PC-3 (cell line): ENCODE results near the gene SERPINB5. TPM values are rescaled to one million over a fixed set of nuclear protein-coding genes. Genes with fewer than 3 reads are reported as not detected.

Experiments used
- ATAC-seq: fragments of 200-7000 bp; cut with Tn5 transposase; 2 replicates; pipeline ENCODE4 v1.9.1; 2020; ENCODE audit warnings: mild to moderate bottlenecking, moderate library complexity
- BruUV-seq: library from RNA; stranded (reverse); fragments of 400-500 nt; replicated peaks from 2 replicates; lab custom pipeline; 2021; lab: Mats Ljungman, UMichigan
- CTCF ChIA-PET: fragments of 300-600 bp; sonication (Branson Sonifier 250); formaldehyde crosslinking; loops from one replicate; lab custom pipeline; 2022; ENCODE audit warnings: antibody characterized with exemption; lab: Charles Lee
- POLR2A ChIA-PET: fragments of 300-600 bp; sonication (Branson Sonifier 250); formaldehyde crosslinking; loops from one replicate; lab custom pipeline; 2022; ENCODE audit warnings: antibody characterized with exemption; ENCODE audit not compliant: unreplicated experiment; lab: Charles Lee
- DNase-seq: peaks from one replicate; pipeline ENCODE4 v3.0.0-alpha.2; 2015
- H2AFZ ChIP-seq: fragments of 300-600 bp; sonication (generic); 2 replicates; pipeline ENCODE4 v1.6.0; 2016; ENCODE audit warnings: antibody characterized with exemption, low read length
- H3F3A ChIP-seq: fragments of 300-600 bp; sonication (generic); one replicate; pipeline ENCODE4 v1.6.0; 2017; ENCODE audit warnings: antibody characterized with exemption, low read length, control low read depth, mild to moderate bottlenecking; ENCODE audit not compliant: unreplicated experiment
- H3K27ac ChIP-seq: fragments of 300-600 bp; sonication (generic); 2 replicates; pipeline ENCODE4 v1.5.1; 2016; ENCODE audit warnings: mild to moderate bottlenecking, low read length
- H3K27me3 ChIP-seq: fragments of 300-600 bp; sonication (generic); 2 replicates; pipeline ENCODE4 v1.6.1; 2016; ENCODE audit warnings: low read length, mixed read lengths
- H3K36me3 ChIP-seq: fragments of 300-600 bp; sonication (generic); 2 replicates; pipeline ENCODE4 v1.6.1; 2016; ENCODE audit warnings: low read depth, mixed run types, low read length, mixed read lengths
- H3K4me1 ChIP-seq: fragments of 300-600 bp; sonication (generic); 2 replicates; pipeline ENCODE4 v1.5.1; 2016; ENCODE audit warnings: low read length; ENCODE audit not compliant: insufficient read depth
- H3K4me2 ChIP-seq: fragments of 300-600 bp; sonication (generic); 2 replicates; pipeline ENCODE4 v1.6.0; 2016; ENCODE audit warnings: low read length
- H3K4me3 ChIP-seq: fragments of 300-600 bp; sonication (generic); 2 replicates; pipeline ENCODE4 v1.5.1; 2016; ENCODE audit warnings: mild to moderate bottlenecking, low read length, mixed read lengths
- H3K79me2 ChIP-seq: fragments of 300-600 bp; sonication (generic); 2 replicates; pipeline ENCODE4 v1.6.1; 2017; ENCODE audit warnings: low read length, mixed read lengths
- H3K9ac ChIP-seq: fragments of 300-600 bp; sonication (generic); 2 replicates; pipeline ENCODE4 v1.6.0; 2016; ENCODE audit warnings: mild to moderate bottlenecking, low read length
- H3K9me2 ChIP-seq: fragments of 300-600 bp; sonication (generic); replicated peaks from 2 replicates; pipeline ENCODE4 v1.6.1; 2016; ENCODE audit warnings: mixed run types, low read length, mixed read lengths
- H3K9me3 ChIP-seq: fragments of 300-600 bp; sonication (generic); 2 replicates; pipeline ENCODE4 v1.6.1; 2016; ENCODE audit warnings: low read length, mixed read lengths
- H4K20me1 ChIP-seq: fragments of 300-600 bp; sonication (generic); 2 replicates; pipeline ENCODE4 v1.6.1; 2016; ENCODE audit warnings: low read length, mixed read lengths
- CTCF ChIP-seq: fragments of 300-600 bp; sonication (generic); conservative IDR thresholded peaks from 2 replicates; pipeline ENCODE4 v1.5.1; 2017; ENCODE audit warnings: antibody characterized with exemption, low read depth, mild to moderate bottlenecking, low read length
- EZH2 ChIP-seq: fragments of 300-600 bp; sonication (generic); IDR thresholded peaks from one replicate; pipeline ENCODE4 v1.6.1; 2017; ENCODE audit warnings: antibody characterized with exemption, mild to moderate bottlenecking, low read length; ENCODE audit not compliant: unreplicated experiment
- EZH2phosphoT487 ChIP-seq: fragments of 300-600 bp; sonication (generic); IDR thresholded peaks from 2 replicates; pipeline ENCODE4 v1.6.1; 2018; ENCODE audit warnings: mild to moderate bottlenecking, antibody characterized with exemption, low read length, borderline replicate concordance
- intact Hi-C: fragments of 100-400 bp; cut with micrococcal nuclease; formaldehyde crosslinking; loops from 2 replicates; pipeline ENCODE4 v1.9.0; 2023
- total RNA-seq: library from RNA; depleted of rRNA; stranded (reverse); fragments of >200 nt; gene quantifications from 2 replicates; pipeline ENCODE4 v1.2.3, GENCODE V29; 2014

SERPINB5 gene
- total RNA-seq, 1 experiment from 2014 or later, result 104 TPM

- POLR2A ChIA-PET, result no interaction called here
- DNase-seq (no peak), ATAC-seq (no peak)
- intact Hi-C loops, result loop anchor here (1.0 to 5.0 kb wide), 3 partner anchors 35 to 66 kb away; partner anchors contain the start of gene SERPINB5
- no peaks in the 10 kb centered on the region for H3K36me3 ChIP-seq
- peaks cover 29% of the 10 kb centered on the region for H3K4me1 ChIP-seq
- no TSS peak for BruUV-seq
- CTCF ChIA-PET, result interaction anchor here (1.0 kb wide), 1 partner anchor 76 kb away, joined by 3 read pairs; no protein-coding TSS in a partner anchor
- no peaks in the 10 kb centered on the region for H3K9me2 ChIP-seq
- H4K20me1 ChIP-seq, result no peaks in the 10 kb centered on the region
- no peak for TF ChIP-seq CTCF
- no peak for TF ChIP-seq EZH2phosphoT487
- no peak for TF ChIP-seq EZH2
- no peak overlapping the region for H3K9ac ChIP-seq
- peak overlapping the region; percentile 39 for H3K27ac ChIP-seq
- H3K79me2 ChIP-seq, result no peaks in the 10 kb centered on the region
- no peak overlapping the region for H2AFZ ChIP-seq
- no peak overlapping the region for H3K4me2 ChIP-seq
- no peaks in the 10 kb centered on the region for H3K9me3 ChIP-seq
- no peak overlapping the region for H3K4me3 ChIP-seq
- no peaks in the 10 kb centered on the region for H3F3A ChIP-seq
- no peaks in the 10 kb centered on the region for H3K27me3 ChIP-seq
Observed at GRCh38 chr18:63440881-63441280, 35.9 kb upstream of the SERPINB5 start.

DNA sequence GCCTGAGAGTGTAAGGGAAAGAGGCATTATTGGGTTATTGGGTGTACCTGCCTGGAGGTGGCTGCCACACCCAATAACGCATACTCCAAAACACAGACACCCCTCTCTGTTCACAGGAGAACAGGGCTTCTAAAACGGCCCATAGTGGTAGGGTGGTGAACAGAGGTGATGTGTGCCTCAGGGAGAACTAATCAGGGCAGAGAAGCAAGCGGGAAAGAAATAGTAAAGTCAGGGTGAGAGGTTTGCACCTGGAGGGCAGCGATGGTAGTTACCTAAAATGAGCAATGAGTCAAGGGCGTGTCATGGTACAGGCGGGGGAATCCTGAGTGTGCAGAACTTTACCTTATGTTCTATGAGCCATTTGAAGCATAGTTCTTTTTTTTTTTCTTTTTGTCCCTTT is 32.9 kb upstream of the SERPINB5 start:
- intact Hi-C loops, result loop anchor here (5.0 kb wide), 1 partner anchor 42 kb away; no protein-coding TSS in a partner anchor
- peak overlapping the region; percentile 81 for H3K27ac ChIP-seq
- ChIA-PET CTCF (no interaction called here), POLR2A (interaction anchor here (1.1 kb wide), 1 partner anchor 33 kb away, joined by 9 read pairs; the partner anchor contains the start of gene SERPINB5)
- H3K9me3 ChIP-seq, result no peaks in the 10 kb centered on the region
- no peaks in the 10 kb centered on the region for H3K79me2 ChIP-seq
- TF ChIP-seq EZH2, result no peak
- no peak for TF ChIP-seq EZH2phosphoT487
- TF ChIP-seq CTCF, result no peak
- peak overlapping the region; percentile 57 for H3K9ac ChIP-seq
- DNase-seq (peak; percentile 30), ATAC-seq (no peak)
- no peaks in the 10 kb centered on the region for H4K20me1 ChIP-seq
- no TSS peak for BruUV-seq
- H3K4me2 ChIP-seq, result 0 out of 2 replicates have a peak overlapping the region, but pooled peaks have one; percentile 3
- H3K27me3 ChIP-seq, result no peaks in the 10 kb centered on the region
- peaks cover 29% of the 10 kb centered on the region for H3K4me1 ChIP-seq
- no peaks in the 10 kb centered on the region for H3K9me2 ChIP-seq
- no peak overlapping the region for H2AFZ ChIP-seq
- no peaks in the 10 kb centered on the region for H3K36me3 ChIP-seq
- no peaks in the 10 kb centered on the region for H3F3A ChIP-seq
- H3K4me3 ChIP-seq, result no peak overlapping the region

DNA sequence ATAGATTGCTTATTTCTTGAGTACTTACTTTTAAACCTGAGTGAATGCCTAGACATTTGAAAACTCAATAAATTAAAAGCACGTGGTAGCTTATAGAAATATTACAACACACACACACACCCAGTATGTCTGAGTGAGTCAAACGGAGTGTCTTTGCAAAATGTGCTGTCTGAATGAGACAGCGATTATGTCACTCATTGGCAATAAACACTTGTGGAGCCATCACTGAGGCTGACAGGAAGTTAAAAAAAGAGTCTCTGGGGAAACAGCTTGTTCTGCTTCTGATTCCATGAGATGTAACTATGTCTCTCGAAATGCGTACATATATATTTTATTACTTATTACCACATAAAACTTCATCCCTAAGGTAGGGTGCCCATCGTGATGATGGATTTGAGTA is 32.2 kb upstream of the SERPINB5 start:
- H4K20me1 ChIP-seq, result no peaks in the 10 kb centered on the region
- H3K4me3 ChIP-seq, result no peak overlapping the region
- no peaks in the 10 kb centered on the region for H3K27me3 ChIP-seq
- no peaks in the 10 kb centered on the region for H3K79me2 ChIP-seq
- peak overlapping the region; percentile 81 for H3K27ac ChIP-seq
- peaks cover 29% of the 10 kb centered on the region for H3K4me1 ChIP-seq
- POLR2A ChIA-PET, result interaction anchor here (0.7 to 1.1 kb wide), 2 partner anchors 28 to 32 kb away, joined by 6 to 9 read pairs; partner anchors contain the start of gene SERPINB5
- intact Hi-C loops, result loop anchor here (5.0 kb wide), 1 partner anchor 42 kb away; no protein-coding TSS in a partner anchor
- TF ChIP-seq EZH2phosphoT487 (no peak), CTCF (no peak), EZH2 (no peak)
- H3F3A ChIP-seq, result no peaks in the 10 kb centered on the region
- BruUV-seq, result no TSS peak
- CTCF ChIA-PET, result no interaction called here
- H3K9me3 ChIP-seq, result no peaks in the 10 kb centered on the region
- peak overlapping the region; percentile 57 for H3K9ac ChIP-seq
- ATAC-seq, result peak; percentile 60
- no peaks in the 10 kb centered on the region for H3K9me2 ChIP-seq
- H2AFZ ChIP-seq, result no peak overlapping the region
- H3K4me2 ChIP-seq, result peak overlapping the region; percentile 3; the same call in 1 of the 2 replicates
- peak; percentile 83 for DNase-seq
- H3K36me3 ChIP-seq, result no peaks in the 10 kb centered on the region
